Measurements from ENCODE around the gene NAALADL2.

- TF ChIP-seq EZH2 (IDR thresholded peaks at IDR 0.05) (no peak), POLR2AphosphoS5 (IDR thresholded peaks at IDR 0.05; ENCODE audit: borderline replicate concordance, low read depth, low read length) (no peak)
Measured at GRCh38 chr3:175247629-175248028, 388.5 kb downstream of the NAALADL2 start.
